BJ (cell line): ENCODE results near the gene IQCN. TPM values are rescaled to one million over a fixed set of nuclear protein-coding genes. Genes with fewer than 3 reads are reported as not detected.
"Not testable (repeated sequence)": the region's sequence is repeated elsewhere in the genome, so short reads cannot be mapped to it uniquely, and the experiment has no call there.

Source experiments
- CTCF ChIA-PET: fragments of 350-600 bp; formaldehyde crosslinking; extraction: SDS; loops from one replicate; lab custom pipeline; 2021; ENCODE audit warnings: antibody characterized with exemption, inconsistent platforms; lab: Yijun Ruan, JAX
- POLR2A ChIA-PET: fragments of 300-600 bp; sonication (Branson Sonifier 250); formaldehyde crosslinking; extraction: SDS; loops from one replicate; lab custom pipeline; 2021; ENCODE audit warnings: antibody characterized with exemption; lab: Charles Lee
- DNase-seq: peaks from one replicate; pipeline ENCODE4 v3.0.0-alpha.2; 2011; ENCODE audit warnings: low read depth
- H3K27me3 ChIP-seq: 2 replicates; pipeline ENCODE4 v1.6.0; 2011; ENCODE audit warnings: low read length; ENCODE audit not compliant: control insufficient read depth, insufficient read depth
- H3K36me3 ChIP-seq: 2 replicates; pipeline ENCODE4 v1.5.1; 2011; ENCODE audit warnings: low read length; ENCODE audit not compliant: control insufficient read depth, insufficient read depth
- H3K4me3 ChIP-seq: 2 replicates; pipeline ENCODE4 v1.5.1; 2011; ENCODE audit warnings: low read depth, mild to moderate bottlenecking, control low read depth, low read length
- polyA plus RNA-seq: library from polyadenylated mRNA; depleted of rRNA; stranded (reverse); fragments of >200 nt; gene quantifications from 2 replicates; pipeline ENCODE4 v1.2.3, GENCODE V29; 2011; rRNA removed
- small RNA-seq: library from RNA; depleted of rRNA; stranded (forward); fragments of <200 nt; gene quantifications from one replicate; pipeline ENCODE3, GENCODE V24; 2012; ENCODE audit warnings: low replicate concordance, low read depth; ENCODE audit not compliant: insufficient read length
- TF ChIP-seq, protein P1 (sequence below): IDR thresholded peaks from 2 replicates; pipeline ENCODE4 v1.5.1; 2011; ENCODE audit warnings: low read depth, mild to moderate bottlenecking, control low read depth, inconsistent platforms, low read length, moderate library complexity; ENCODE audit not compliant: insufficient read depth

The IQCN gene
- polyA plus RNA-seq, 1 experiment: 1.5 TPM

DNA sequence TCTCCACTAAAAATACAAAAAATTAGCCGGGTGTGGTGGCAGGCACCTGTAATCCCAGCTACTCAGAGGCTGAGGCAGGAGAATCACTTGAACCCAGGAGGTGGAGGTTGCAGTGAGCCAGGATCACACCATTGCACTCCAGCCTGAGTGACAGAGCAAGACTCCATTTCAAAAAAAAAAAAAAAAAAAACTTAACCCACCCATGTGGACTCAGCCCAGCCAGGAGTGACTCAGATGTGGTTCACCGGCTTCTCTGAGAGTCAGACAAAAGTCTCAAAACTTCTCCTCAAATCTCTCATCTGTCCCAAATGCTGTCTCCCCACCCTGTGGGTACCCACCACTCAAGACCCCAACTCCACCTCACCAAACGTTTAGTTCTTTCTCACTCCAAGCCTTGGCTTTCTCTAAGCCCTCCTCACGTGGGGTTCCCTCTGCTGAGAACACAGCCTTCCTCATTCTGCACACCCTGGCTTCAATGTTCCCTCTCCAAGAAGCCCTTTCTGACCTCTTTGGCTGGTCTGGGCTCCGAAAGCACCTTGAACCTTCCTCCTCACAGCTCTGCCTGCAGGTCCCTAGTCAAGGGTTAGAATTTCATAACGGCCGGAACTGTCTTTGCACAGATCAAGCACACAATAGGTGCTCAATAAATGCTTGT lies 59.3 kb downstream of the IQCN start:
- no peak overlapping the region for H3K4me3 ChIP-seq
- peaks cover 4% of the 10 kb centered on the region; the same call in 1 of the 2 replicates for H3K27me3 ChIP-seq
- DNase-seq: no peak
- CTCF ChIA-PET: no interaction called here
- H3K36me3 ChIP-seq: no peaks in the 10 kb centered on the region
- POLR2A ChIA-PET: no interaction called here
- TF ChIP-seq, protein P1, sequence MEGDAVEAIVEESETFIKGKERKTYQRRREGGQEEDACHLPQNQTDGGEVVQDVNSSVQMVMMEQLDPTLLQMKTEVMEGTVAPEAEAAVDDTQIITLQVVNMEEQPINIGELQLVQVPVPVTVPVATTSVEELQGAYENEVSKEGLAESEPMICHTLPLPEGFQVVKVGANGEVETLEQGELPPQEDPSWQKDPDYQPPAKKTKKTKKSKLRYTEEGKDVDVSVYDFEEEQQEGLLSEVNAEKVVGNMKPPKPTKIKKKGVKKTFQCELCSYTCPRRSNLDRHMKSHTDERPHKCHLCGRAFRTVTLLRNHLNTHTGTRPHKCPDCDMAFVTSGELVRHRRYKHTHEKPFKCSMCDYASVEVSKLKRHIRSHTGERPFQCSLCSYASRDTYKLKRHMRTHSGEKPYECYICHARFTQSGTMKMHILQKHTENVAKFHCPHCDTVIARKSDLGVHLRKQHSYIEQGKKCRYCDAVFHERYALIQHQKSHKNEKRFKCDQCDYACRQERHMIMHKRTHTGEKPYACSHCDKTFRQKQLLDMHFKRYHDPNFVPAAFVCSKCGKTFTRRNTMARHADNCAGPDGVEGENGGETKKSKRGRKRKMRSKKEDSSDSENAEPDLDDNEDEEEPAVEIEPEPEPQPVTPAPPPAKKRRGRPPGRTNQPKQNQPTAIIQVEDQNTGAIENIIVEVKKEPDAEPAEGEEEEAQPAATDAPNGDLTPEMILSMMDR: no peak

DNA sequence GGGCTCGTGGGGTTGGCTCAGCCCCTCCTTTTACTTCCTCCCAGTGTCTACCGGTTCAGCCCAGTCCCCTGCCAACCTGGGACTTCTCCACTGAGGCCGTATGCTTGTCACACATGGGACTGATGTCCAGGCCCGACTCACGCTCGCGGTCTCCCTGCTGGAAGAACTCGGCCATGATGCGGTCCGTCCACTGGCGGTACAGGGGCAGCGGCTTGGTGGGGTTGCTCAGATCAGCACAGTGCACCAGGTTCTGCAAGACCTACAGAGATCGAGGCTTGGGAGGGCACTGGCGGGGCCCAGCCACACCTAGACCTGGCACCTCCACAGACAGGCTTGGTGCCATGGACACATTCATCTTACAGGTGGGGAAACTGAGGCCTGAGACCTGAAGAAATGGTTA lies 62.6 kb downstream of the IQCN start:
- Histone ChIP-seq H3K27me3 (no peaks in the 10 kb centered on the region), H3K36me3 (no peaks in the 10 kb centered on the region), H3K4me3 (no peak overlapping the region)
- no peak for DNase-seq
- TF ChIP-seq, protein P1: no peak
- ChIA-PET CTCF (interaction anchor here (0.6 to 1.6 kb wide), 2 partner anchors 18 to 40 kb away, joined by 4 to 6 read pairs; no protein-coding TSS in a partner anchor), POLR2A (no interaction called here)

DNA sequence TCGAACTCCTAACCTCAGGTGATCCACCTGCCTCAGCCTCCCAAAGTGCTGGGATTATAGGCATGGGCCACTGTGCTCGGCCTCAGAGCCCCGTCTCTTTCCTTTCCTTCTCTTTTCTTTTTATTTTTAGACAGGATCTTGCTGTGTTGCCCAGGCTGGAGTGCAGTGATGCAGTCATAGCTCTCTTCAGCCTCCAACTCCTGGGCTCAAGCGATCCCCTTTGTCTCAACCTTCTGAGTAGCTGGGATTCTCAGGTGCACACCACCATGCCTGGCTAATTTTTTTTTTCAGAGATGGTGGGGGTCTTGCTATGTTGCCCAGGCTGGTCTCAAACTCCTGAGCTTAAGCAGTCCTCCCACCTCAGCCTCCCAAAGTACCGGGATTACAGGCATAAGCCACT lies 64.3 kb downstream of the IQCN start:
- H3K27me3 ChIP-seq, POLR2A ChIA-PET, H3K4me3 ChIP-seq, DNase-seq, H3K36me3 ChIP-seq: not testable (repeated sequence)
- CTCF ChIA-PET: interaction anchor here (1.2 to 1.6 kb wide), 4 partner anchors 11 to 44 kb away, joined by 3 to 6 read pairs (median 4); no protein-coding TSS in a partner anchor

DNA sequence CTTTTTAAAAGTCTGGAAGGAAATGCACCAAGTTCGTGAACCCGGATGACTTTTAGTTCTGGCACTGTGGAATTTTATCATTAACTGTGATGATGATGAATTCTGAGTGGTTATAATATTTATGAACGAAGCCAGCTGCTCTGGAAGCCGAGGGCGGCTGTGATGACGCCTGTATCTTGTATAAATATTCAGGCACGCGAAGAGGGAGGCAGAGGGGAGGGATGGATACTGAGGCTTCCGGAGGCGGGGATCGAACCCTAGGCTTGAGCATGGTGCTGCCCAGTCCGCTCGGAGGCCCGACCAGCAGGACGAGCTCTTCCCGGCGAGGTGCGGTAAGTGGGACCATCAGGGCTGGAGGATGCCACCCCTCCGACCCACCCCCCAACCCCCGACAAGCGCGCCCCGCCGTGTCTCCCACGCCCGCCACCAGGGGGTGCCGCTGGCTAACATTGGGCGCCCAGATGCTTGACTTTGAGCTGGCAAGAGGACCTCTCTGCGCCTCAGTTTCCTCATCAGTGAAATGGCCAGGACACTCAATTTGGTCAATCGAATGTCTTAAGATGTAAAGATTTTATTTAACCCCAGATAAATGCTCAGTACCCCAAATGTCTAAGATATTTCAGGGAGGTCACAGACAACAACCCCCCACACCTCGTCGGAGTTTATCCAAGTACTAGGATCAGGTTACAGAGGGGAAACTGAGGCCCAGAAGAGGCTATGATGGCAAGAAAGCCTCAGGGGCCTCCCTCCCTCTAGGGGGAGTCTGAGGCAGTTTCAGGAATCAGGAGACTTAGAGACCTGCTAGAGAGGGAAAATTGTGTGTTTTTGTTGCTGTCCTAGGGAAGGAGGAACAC lies 65.9 kb downstream of the IQCN start:
- peak; percentile 48 for DNase-seq
- Histone ChIP-seq H3K36me3 (no peaks in the 10 kb centered on the region), H3K4me3 (peak overlapping the region; percentile 11; the same call in 1 of the 2 replicates), H3K27me3 (no peaks in the 10 kb centered on the region)
- CTCF ChIA-PET: interaction anchor here (0.6 to 12.0 kb wide), 15 partner anchors 12 to 172 kb away, joined by 3 to 109 read pairs (median 4); a partner anchor contains a TSS
- TF ChIP-seq, protein P1: peak; percentile 74
- POLR2A ChIA-PET: no interaction called here

Small RNAs within 50 kb of the gene (small RNA-seq; reads per million reads assigned to genes)
- gene MIR3188: not detected
- gene RPL39P38: not detected

Other genes starting within 250 kb of the IQCN start
- gene IL12RB1, start 187.5 kb downstream of the IQCN start, polyA plus RNA-seq: 0.10 and 0.13 TPM in 2 replicates
- 1.9 and 2.8 TPM in 2 replicates for gene MAST3, start 176.7 kb downstream of the IQCN start, polyA plus RNA-seq
- 9.4 and 17.4 TPM in 2 replicates for gene PIK3R2, start 121.3 kb downstream of the IQCN start, polyA plus RNA-seq
- 11.1 and 14.5 TPM in 2 replicates for gene IFI30, start 100.6 kb downstream of the IQCN start, polyA plus RNA-seq
- 13.3 and 25.0 TPM in 2 replicates for gene MPV17L2, start 81.2 kb downstream of the IQCN start, polyA plus RNA-seq
- gene RAB3A, start 70.4 kb downstream of the IQCN start, polyA plus RNA-seq: 1.4 and 2.0 TPM in 2 replicates
- gene PDE4C, start 48.0 kb downstream of the IQCN start, polyA plus RNA-seq: 0.06 and 0.12 TPM in 2 replicates
- gene JUND, start 7.2 kb upstream of the IQCN start, polyA plus RNA-seq: 92.0 and 124 TPM in 2 replicates
- gene LSM4, start 48.6 kb upstream of the IQCN start, polyA plus RNA-seq: 94.7 and 99.8 TPM in 2 replicates
- gene PGPEP1, start 66.1 kb upstream of the IQCN start, polyA plus RNA-seq: 30.7 and 32.2 TPM in 2 replicates
- 19.0 and 30.8 TPM in 2 replicates for gene GDF15, start 111.7 kb upstream of the IQCN start, polyA plus RNA-seq
- 0.06 TPM in 1 of 2 replicates, not detected in the other for gene LRRC25, start 123.2 kb upstream of the IQCN start, polyA plus RNA-seq
- 16.3 and 24.1 TPM in 2 replicates for gene SSBP4, start 144.9 kb upstream of the IQCN start, polyA plus RNA-seq
- 13.5 and 27.0 TPM in 2 replicates for gene ISYNA1, start 163.7 kb upstream of the IQCN start, polyA plus RNA-seq
- gene ELL, start 247.6 kb upstream of the IQCN start, polyA plus RNA-seq: 4.4 and 10.2 TPM in 2 replicates